Adrenal gland (tissue), 12 donors: ENCODE data around the gene LZIC. TPM values are rescaled to one million over a fixed set of nuclear protein-coding genes. Genes with fewer than 3 reads are reported as not detected.

Experiments
- DNase-seq, 7 donors: peaks; one replicate each; pipeline ENCODE4 v3.0.0-alpha.2; 2019 to 2020
- H3K27ac ChIP-seq, 5 donors: fragments of 200-600 bp; sonication (generic) in 4 of 5; 1 replicate in 3 of 5; 2 replicates in 2 of 5; pipeline versions ENCODE4 v1.5.1 to v1.8.0; 2016 to 2020; ENCODE audit warnings: mild to moderate bottlenecking in 1 of 5
- H3K27me3 ChIP-seq: fragments of 200-600 bp; 2 replicates; pipeline ENCODE4 v1.8.0; 2021
- H3K36me3 ChIP-seq, 2 donors: fragments of 200-600 bp; replicated peaks in 1 of 2; 1 replicate in 1 of 2; 2 replicates in 1 of 2; pipeline versions ENCODE4 v1.5.1 to v1.8.0; 2018 to 2022
- H3K4me1 ChIP-seq, 2 donors: fragments of 200-600 bp; replicated peaks in 1 of 2; 1 replicate in 1 of 2; 2 replicates in 1 of 2; pipeline versions ENCODE4 v1.5.1 to v1.8.0; 2018 to 2021
- H3K4me3 ChIP-seq, 4 donors: fragments of 200-600 bp; sonication (generic) in 3 of 4; one replicate each; pipeline ENCODE4 v1.5.1; 2016 to 2018
- H3K9me3 ChIP-seq, 3 donors: fragments of 200-600 bp; sonication (generic) in 1 of 3; replicated peaks in 1 of 3; 1 replicate in 2 of 3; 2 replicates in 1 of 3; pipeline versions ENCODE4 v1.5.1 to v1.8.0; 2016 to 2021
- POLR2A ChIP-seq, 2 donors: fragments of 450-650 bp; IDR thresholded peaks; one replicate each; pipeline ENCODE4 v1.6.1; 2017; ENCODE audit warnings: antibody characterized with exemption in 2 of 2, mild to moderate bottlenecking in 2 of 2, moderate library complexity in 1 of 2
- WGBS, 4 donors: extraction: QIAGEN DNeasy Blood & Tissue Kit in 2 of 4; methylation state at CpG; one replicate each; pipeline versions ENCODE4 v1.1.5 to v1.1.7; 2013 to 2017; 5-methylcytosine and 5-hydroxymethylcytosine counted together
- intact Hi-C, 2 donors: fragments of 100-400 bp; cut with DNase I; formaldehyde crosslinking; loops; one replicate each; pipeline versions ENCODE4 v1.14.1 to v1.15.0; 2022 to 2023
- polyA plus RNA-seq, 3 donors: library from polyadenylated mRNA; stranded (reverse); fragments of 200-250 nt in 2 of 3; fragments of 350-450 nt in 1 of 3; fragmentation: Illumina TruSeq in 1 of 3; extraction: RNeasy Lipid Tissue Mini Kit (QIAGEN cat#74804) in 1 of 3; gene quantifications; one replicate each; pipeline ENCODE4 v1.2.3, GENCODE V29; 2013 to 2014
- total RNA-seq, 9 donors: library from RNA; depleted of rRNA in 4 of 9; stranded (reverse); fragments of >200 nt in 4 of 9; fragments of 120-200 nt in 1 of 9; fragmentation: NEBNext Ultra II Directional in 1 of 9; extraction: Animal tissue kit (Norgen Biotek cat#: 25700) in 1 of 9; gene quantifications; one replicate each; pipeline versions ENCODE4 v1.1.0 to v1.2.4, GENCODE V29; 2013 to 2023
- TF ChIP-seq, protein P1 (sequence below), 6 experiments: fragments of 450-650 bp in 4 of 6; fragments of 200-600 bp in 2 of 6; sonication (generic) in 1 of 6; IDR thresholded peaks; 1 replicate in 5 of 6; 2 replicates in 1 of 6; pipeline versions ENCODE4 v1.5.1 to v1.8.0; 2016 to 2021; ENCODE audit warnings: antibody characterized with exemption in 6 of 6, mild to moderate bottlenecking in 2 of 6, moderate library complexity in 1 of 6
- donor health status: healthy with polysubstance abuse.
- donor health status: Bipolar disorder and iron deficiency.
- donor health status: DM: yes; HTN: yes; CAD: no.
- donor health status: DM: no; HTN: no; CAD: no.
- donor health status: DM: no; HTN: no; CAD: no.
- donor health status: DM: yes; HTN: yes; CAD: no.

The LZIC gene
- total and polyA plus RNA-seq, 12 donors = 6.5 to 42.9 (median 30.3) TPM

DNA sequence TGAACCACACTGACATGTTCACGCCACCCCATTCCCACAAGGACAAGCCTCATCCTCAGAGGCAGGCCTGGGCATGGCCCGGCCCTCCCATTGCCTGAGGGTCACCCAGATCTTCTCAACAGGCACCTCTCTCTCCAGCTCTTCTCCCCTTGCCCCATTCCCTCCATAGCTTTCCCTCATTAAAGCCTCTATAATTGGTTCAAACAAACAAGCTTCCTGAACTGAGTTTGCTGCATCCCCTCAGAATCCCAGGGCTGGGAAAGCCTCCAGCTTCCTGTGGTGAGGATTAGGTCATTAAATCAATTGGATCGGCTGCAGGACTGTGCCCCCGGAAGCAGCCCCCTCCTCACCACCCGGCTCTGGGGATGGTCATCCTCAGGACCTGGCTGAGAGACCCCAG, 52.0 kb downstream of the LZIC start:
- 69 to 77% (median 74%) methylated on average over 4 to 5 of the region's 5 CpGs for WGBS, 4 donors
- intact Hi-C loops = no loop called here
- Histone ChIP-seq H3K4me3 (no peak overlapping the region), H3K4me1 (peaks cover 0 to 25% of the 10 kb centered on the region in 2 donors), H3K27me3 (no peaks in the 10 kb centered on the region), H3K27ac (no peak overlapping the region), H3K36me3 (no peaks in the 10 kb centered on the region), H3K9me3 (no peaks in the 10 kb centered on the region)
- DNase-seq = no peak
- no peak for TF ChIP-seq POLR2A (IDR thresholded peaks at IDR 0.05)

DNA sequence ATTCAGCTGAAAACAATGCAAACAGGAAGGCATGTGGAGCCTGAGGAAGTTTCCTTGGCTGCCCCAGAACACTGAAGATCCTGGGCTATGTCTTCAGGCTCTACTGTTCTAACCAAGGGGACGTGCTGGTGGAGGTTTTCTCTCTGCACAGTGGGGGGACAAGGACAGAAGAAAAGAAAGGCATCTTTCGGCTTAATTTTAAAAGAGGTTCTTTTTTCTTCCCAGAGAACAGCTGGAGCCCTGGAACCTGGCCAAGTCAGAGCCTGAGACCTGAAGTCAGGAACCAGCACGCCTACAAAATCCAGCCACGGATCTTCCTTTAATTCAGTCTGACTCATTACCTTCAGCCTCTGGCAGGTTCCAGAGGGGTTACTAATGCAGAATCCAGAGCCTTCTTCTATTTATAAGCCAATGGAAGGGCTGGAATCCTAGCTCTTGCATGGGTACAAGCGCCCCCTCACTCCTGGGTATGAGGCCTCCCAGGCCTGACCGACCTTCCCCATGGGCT, 52.9 kb downstream of the LZIC start:
- intact Hi-C loops = no loop called here
- TF ChIP-seq, protein P1, sequence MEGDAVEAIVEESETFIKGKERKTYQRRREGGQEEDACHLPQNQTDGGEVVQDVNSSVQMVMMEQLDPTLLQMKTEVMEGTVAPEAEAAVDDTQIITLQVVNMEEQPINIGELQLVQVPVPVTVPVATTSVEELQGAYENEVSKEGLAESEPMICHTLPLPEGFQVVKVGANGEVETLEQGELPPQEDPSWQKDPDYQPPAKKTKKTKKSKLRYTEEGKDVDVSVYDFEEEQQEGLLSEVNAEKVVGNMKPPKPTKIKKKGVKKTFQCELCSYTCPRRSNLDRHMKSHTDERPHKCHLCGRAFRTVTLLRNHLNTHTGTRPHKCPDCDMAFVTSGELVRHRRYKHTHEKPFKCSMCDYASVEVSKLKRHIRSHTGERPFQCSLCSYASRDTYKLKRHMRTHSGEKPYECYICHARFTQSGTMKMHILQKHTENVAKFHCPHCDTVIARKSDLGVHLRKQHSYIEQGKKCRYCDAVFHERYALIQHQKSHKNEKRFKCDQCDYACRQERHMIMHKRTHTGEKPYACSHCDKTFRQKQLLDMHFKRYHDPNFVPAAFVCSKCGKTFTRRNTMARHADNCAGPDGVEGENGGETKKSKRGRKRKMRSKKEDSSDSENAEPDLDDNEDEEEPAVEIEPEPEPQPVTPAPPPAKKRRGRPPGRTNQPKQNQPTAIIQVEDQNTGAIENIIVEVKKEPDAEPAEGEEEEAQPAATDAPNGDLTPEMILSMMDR (IDR thresholded peaks at IDR 0.05) = no peak
- TF ChIP-seq POLR2A (IDR thresholded peaks at IDR 0.05) = no peak
- Histone ChIP-seq H3K27me3 (no peaks in the 10 kb centered on the region), H3K27ac (peak overlapping the region in 2 of 5 donors; percentile 4 to 53), H3K4me3 (no peak overlapping the region), H3K9me3 (no peaks in the 10 kb centered on the region), H3K4me1 (peaks cover 0 to 25% of the 10 kb centered on the region in 2 donors), H3K36me3 (no peaks in the 10 kb centered on the region)
- 23 to 48% (median 45%) methylated on average over 4 to 6 of the region's 6 CpGs for WGBS, 4 donors
- peak in 6 of 7 donors; percentile 51 to 80 (median 72) for DNase-seq

DNA sequence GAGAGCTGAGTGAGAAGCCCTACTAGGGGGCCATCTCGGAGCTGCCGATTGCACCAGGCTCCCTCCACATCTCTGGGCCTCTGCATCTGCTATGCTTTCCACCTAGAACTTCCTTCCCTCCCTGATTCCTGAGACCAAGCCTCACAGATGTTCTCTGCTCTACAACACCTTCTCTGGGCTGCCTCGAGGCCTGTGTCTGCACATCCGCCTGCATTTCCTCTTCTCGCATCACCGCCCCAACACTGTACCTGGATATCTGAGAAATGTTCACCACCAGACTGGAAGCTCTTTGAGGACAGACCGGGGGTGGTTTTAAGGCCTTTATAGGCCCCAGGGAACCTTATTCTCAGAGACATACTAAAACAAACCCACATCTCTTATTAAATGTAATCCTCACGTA, 53.8 kb downstream of the LZIC start:
- Histone ChIP-seq H3K4me3 (no peak overlapping the region), H3K27me3 (no peaks in the 10 kb centered on the region), H3K36me3 (no peaks in the 10 kb centered on the region), H3K9me3 (no peaks in the 10 kb centered on the region), H3K27ac (no peak overlapping the region), H3K4me1 (peaks cover 0 to 25% of the 10 kb centered on the region in 2 donors)
- TF ChIP-seq, protein P1 (IDR thresholded peaks at IDR 0.05) = no peak
- no peak for TF ChIP-seq POLR2A (IDR thresholded peaks at IDR 0.05)
- no peak for DNase-seq
- WGBS, 4 donors = 78 to 90% (median 89%) methylated on average over 8 of the region's 8 CpGs
- intact Hi-C loops = no loop called here

DNA sequence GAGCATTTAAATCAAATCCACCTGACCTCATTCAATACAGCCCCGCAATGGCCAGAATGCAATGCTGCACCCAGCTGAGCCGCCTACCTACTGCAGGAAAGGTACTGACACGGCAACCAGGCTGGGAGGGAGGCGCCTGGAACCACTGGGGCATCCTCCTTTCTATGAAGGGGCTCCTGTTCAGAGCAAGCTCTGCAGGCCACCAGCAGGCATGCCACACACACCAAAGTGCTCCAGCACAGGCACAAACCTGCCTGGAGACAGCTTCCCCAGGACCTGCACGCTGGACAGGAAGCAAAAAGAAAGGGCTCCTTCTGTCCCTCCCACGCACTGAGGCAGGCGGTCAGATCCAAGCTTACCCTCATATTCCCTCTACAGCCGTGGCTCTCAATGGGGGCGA, 54.3 kb downstream of the LZIC start:
- Histone ChIP-seq H3K4me1 (peaks cover 0 to 25% of the 10 kb centered on the region in 2 donors), H3K4me3 (no peak overlapping the region), H3K36me3 (no peaks in the 10 kb centered on the region), H3K9me3 (no peaks in the 10 kb centered on the region), H3K27ac (no peak overlapping the region), H3K27me3 (no peaks in the 10 kb centered on the region)
- DNase-seq = no peak
- WGBS, 4 donors = 88 to 100% (median 91%) methylated on average over 5 to 9 of the region's 9 CpGs
- intact Hi-C loops = no loop called here
- no peak for TF ChIP-seq POLR2A (IDR thresholded peaks at IDR 0.05)
- TF ChIP-seq, protein P1 (IDR thresholded peaks at IDR 0.05) = no peak

DNA sequence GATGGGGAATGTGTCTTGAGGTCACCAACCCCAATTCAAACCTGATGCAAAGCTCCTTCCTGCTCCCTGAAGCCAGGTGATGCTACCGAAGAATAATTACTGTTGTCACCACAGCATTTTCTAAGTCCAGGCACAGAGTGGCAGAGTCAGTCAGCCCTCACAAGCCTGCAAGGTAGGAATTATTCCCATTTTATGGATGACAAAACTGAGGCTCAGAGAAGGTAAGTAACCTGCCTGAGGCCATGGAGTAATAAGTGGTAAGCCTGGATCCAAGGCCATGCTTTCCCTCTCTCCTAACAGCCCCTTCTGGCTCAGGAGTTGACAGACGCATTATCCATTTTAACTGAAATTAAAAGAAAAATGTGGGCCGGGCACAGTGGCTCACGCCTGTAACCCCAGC, 56.1 kb downstream of the LZIC start:
- TF ChIP-seq, protein P1 (IDR thresholded peaks at IDR 0.05) = no peak
- intact Hi-C loops = no loop called here
- no peak overlapping the region for H3K4me3 ChIP-seq
- H3K27ac ChIP-seq = no peak overlapping the region
- H3K9me3 ChIP-seq = no peaks in the 10 kb centered on the region
- H3K4me1 ChIP-seq = peaks cover 0 to 10% of the 10 kb centered on the region in 2 donors
- WGBS, 4 donors = 93 to 98% (median 97%) methylated on average over 4 of the region's 4 CpGs
- no peak for DNase-seq
- H3K27me3 ChIP-seq = no peaks in the 10 kb centered on the region
- no peaks in the 10 kb centered on the region for H3K36me3 ChIP-seq
